Measurements from ENCODE around the gene IL1A. TPM values are rescaled to one million over a fixed set of nuclear protein-coding genes. Genes with fewer than 3 reads are reported as not detected.

The IL1A gene
- total RNA-seq, 1 experiment from 2014 or later: not detected

- DNase-seq (ENCODE audit: low spot score): no peak
These were observed 56.8 kb downstream of the IL1A start for GRCh38 chr2:112727276-112728028.

GRCh38 chr2:112726487-112727190, 57.7 kb downstream of the IL1A start:
- DNase-seq (ENCODE audit: low spot score): peak; percentile 97

- DNase-seq (ENCODE audit: low spot score): peak; percentile 38
These were observed 58.5 kb downstream of the IL1A start for GRCh38 chr2:112725545-112726457.

- peak; percentile 16 for DNase-seq (ENCODE audit: low spot score)
These were observed 59.4 kb downstream of the IL1A start for GRCh38 chr2:112724591-112725525.

GRCh38 chr2:112723995-112724394, 60.3 kb downstream of the IL1A start:
- DNase-seq (ENCODE audit: low spot score): no peak

Other genes with a start within 250 kb of the IL1A start
- gene POLR1B, start 242.0 kb downstream of the IL1A start, total RNA-seq (2014; rRNA removed; shearing (Covaris generic)): 33.0 and 33.5 TPM in 2 replicates
- 24.7 and 36.1 TPM in 2 replicates for gene CHCHD5, start 199.9 kb downstream of the IL1A start, total RNA-seq (2014; rRNA removed; shearing (Covaris generic))
- 30.3 and 32.7 TPM in 2 replicates for gene SLC20A1, start 138.6 kb downstream of the IL1A start, total RNA-seq (2014; rRNA removed; shearing (Covaris generic))
- gene NT5DC4, start 63.5 kb downstream of the IL1A start, total RNA-seq (2014; rRNA removed; shearing (Covaris generic)): 1.4 and 1.6 TPM in 2 replicates
- gene CKAP2L, start 19.9 kb downstream of the IL1A start, total RNA-seq (2014; rRNA removed; shearing (Covaris generic)): 2.5 and 4.0 TPM in 2 replicates
- 0.13 and 0.20 TPM in 2 replicates for gene IL1B, start 52.3 kb upstream of the IL1A start, total RNA-seq (2014; rRNA removed; shearing (Covaris generic))
- gene IL37, start 126.7 kb upstream of the IL1A start, total RNA-seq (2014; rRNA removed; shearing (Covaris generic)): not detected in 2 replicates
- gene IL36G, start 193.5 kb upstream of the IL1A start, total RNA-seq (2014; rRNA removed; shearing (Covaris generic)): not detected in 2 replicates
- not detected in 2 replicates for gene IL36A, start 221.0 kb upstream of the IL1A start, total RNA-seq (2014; rRNA removed; shearing (Covaris generic))

All from HT-29 (cell line).